SK-N-SH treated with all-trans-retinoic acid at 6 μM for 48 hours (cell line): ENCODE results near the gene FTO.

Experiments
- ATAC-seq: fragments of 200-7000 bp; cut with Tn5 transposase; 3 replicates; pipeline ENCODE4 v1.9.1; 2020; ENCODE audit warnings: mild to moderate bottlenecking, moderate library complexity
- ARNTL ChIP-seq: fragments of 450-650 bp; formaldehyde crosslinking; IDR thresholded peaks from 2 replicates; pipeline ENCODE4 v1.5.0; 2020; ENCODE audit warnings: low read depth, mild to moderate bottlenecking, moderate library complexity, borderline replicate concordance
- CREB5 ChIP-seq: fragments of 250-450 bp; sonication (Bioruptor Pico); IDR thresholded peaks from 2 replicates; pipeline ENCODE4 v1.5.1; 2020; ENCODE audit warnings: low read depth, mild to moderate bottlenecking, moderate library complexity
- CSDC2 ChIP-seq: fragments of 250-450 bp; sonication (Bioruptor Pico); IDR thresholded peaks from 2 replicates; pipeline ENCODE4 v1.5.0; 2020; ENCODE audit warnings: mild to moderate bottlenecking, moderate library complexity
- CSRNP3 ChIP-seq: fragments of 250-450 bp; sonication (Bioruptor Pico); IDR thresholded peaks from 2 replicates; pipeline ENCODE4 v1.5.1; 2021; ENCODE audit warnings: mild to moderate bottlenecking, moderate library complexity
- ESRRG ChIP-seq: fragments of 250-450 bp; sonication (Bioruptor Pico); IDR thresholded peaks from 2 replicates; pipeline ENCODE4 v1.6.1; 2021; ENCODE audit warnings: mild to moderate bottlenecking
- GLIS3 ChIP-seq: fragments of 250-450 bp; sonication (Bioruptor Pico); IDR thresholded peaks from 2 replicates; pipeline ENCODE4 v1.5.0; 2020; ENCODE audit warnings: mild to moderate bottlenecking, moderate library complexity
- ISL1 ChIP-seq: fragments of 250-450 bp; sonication (Bioruptor Pico); IDR thresholded peaks from 2 replicates; pipeline ENCODE4 v2.1.2; 2022; ENCODE audit warnings: mild to moderate bottlenecking, moderate library complexity
- OSR1 ChIP-seq: fragments of 250-450 bp; sonication (Bioruptor Pico); IDR thresholded peaks from 2 replicates; pipeline ENCODE4 v1.8.0; 2022; ENCODE audit warnings: moderate library complexity, mild to moderate bottlenecking, inconsistent platforms
- PPARA ChIP-seq: fragments of 250-450 bp; sonication (Bioruptor Pico); IDR thresholded peaks from 2 replicates; pipeline ENCODE4 v1.5.0; 2020; ENCODE audit warnings: mild to moderate bottlenecking, borderline replicate concordance
- RARB ChIP-seq: fragments of 250-450 bp; sonication (Bioruptor Pico); IDR thresholded peaks from 2 replicates; pipeline ENCODE4 v1.8.0; 2021; ENCODE audit warnings: mild to moderate bottlenecking, moderate library complexity
- TCF4 ChIP-seq: fragments of 250-450 bp; sonication (Bioruptor Pico); IDR thresholded peaks from 2 replicates; pipeline ENCODE4 v1.8.0; 2021; ENCODE audit warnings: mild to moderate bottlenecking, moderate library complexity, borderline replicate concordance
- TOX ChIP-seq: fragments of 250-450 bp; sonication (Bioruptor Pico); IDR thresholded peaks from 2 replicates; pipeline ENCODE4 v1.8.0; 2021; ENCODE audit warnings: mild to moderate bottlenecking, moderate library complexity, borderline replicate concordance
- ZC3H10 ChIP-seq: fragments of 250-450 bp; sonication (Bioruptor Pico); IDR thresholded peaks from 2 replicates; pipeline ENCODE4 v1.5.1; 2021; ENCODE audit warnings: mild to moderate bottlenecking, moderate library complexity
- ZFP3 ChIP-seq: fragments of 250-450 bp; sonication (Bioruptor Pico); IDR thresholded peaks from 2 replicates; pipeline ENCODE4 v1.5.0; 2020; ENCODE audit warnings: mild to moderate bottlenecking, moderate library complexity
- ZFP30 ChIP-seq: fragments of 450-650 bp; formaldehyde crosslinking; IDR thresholded peaks from 2 replicates; pipeline ENCODE4 v1.5.0; 2022; ENCODE audit warnings: mild to moderate bottlenecking, moderate library complexity
- ZNF565 ChIP-seq: fragments of 450-650 bp; formaldehyde crosslinking; conservative IDR thresholded peaks from 2 replicates; pipeline ENCODE4 v1.5.0; 2020; ENCODE audit warnings: low read depth, mild to moderate bottlenecking, moderate library complexity
- ZNF8 ChIP-seq: fragments of 450-650 bp; formaldehyde crosslinking; IDR thresholded peaks from 2 replicates; pipeline ENCODE4 v1.5.0; 2020; ENCODE audit warnings: mild to moderate bottlenecking, moderate library complexity
- TF ChIP-seq, protein P1 (sequence below): fragments of 250-450 bp; sonication (Bioruptor Pico); IDR thresholded peaks from 2 replicates; pipeline ENCODE4 v1.8.0; 2021; ENCODE audit warnings: low read depth, mild to moderate bottlenecking, moderate library complexity, borderline replicate concordance
- TF ChIP-seq, protein P2 (sequence below): fragments of 250-450 bp; sonication (Bioruptor Pico); IDR thresholded peaks from 2 replicates; pipeline ENCODE4 v1.5.0; 2020; ENCODE audit warnings: mild to moderate bottlenecking, moderate library complexity
- TF ChIP-seq, protein P3 (sequence below): fragments of 250-450 bp; sonication (Bioruptor Pico); IDR thresholded peaks from 2 replicates; pipeline ENCODE4 v1.8.0; 2020; ENCODE audit warnings: mild to moderate bottlenecking, moderate library complexity, borderline replicate concordance

FTO gene

DNA sequence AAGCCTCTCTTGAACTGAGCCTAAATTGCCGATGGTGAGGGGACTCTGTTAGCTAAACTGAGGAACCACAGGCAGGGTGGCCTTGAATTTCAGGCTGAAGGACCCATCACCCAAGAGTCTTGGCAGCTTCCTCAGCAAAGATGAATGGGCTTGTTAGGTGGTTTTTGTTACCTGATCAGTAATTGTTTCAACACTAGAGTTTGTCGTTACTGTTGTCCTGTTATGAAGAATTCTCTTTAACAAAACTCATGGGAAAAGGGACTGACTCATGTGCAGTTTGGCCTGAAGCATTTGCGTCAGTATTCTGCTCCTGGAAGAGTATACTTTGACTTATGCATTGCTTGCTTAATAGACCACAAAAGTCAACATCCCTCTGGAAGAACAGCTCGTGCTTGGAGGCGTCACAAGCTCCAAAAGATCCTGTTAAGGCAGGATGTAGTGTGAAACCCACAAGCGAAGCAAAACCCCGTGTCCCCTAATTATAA lies 376.6 kb downstream of the FTO start:
- no peak for ATAC-seq

DNA sequence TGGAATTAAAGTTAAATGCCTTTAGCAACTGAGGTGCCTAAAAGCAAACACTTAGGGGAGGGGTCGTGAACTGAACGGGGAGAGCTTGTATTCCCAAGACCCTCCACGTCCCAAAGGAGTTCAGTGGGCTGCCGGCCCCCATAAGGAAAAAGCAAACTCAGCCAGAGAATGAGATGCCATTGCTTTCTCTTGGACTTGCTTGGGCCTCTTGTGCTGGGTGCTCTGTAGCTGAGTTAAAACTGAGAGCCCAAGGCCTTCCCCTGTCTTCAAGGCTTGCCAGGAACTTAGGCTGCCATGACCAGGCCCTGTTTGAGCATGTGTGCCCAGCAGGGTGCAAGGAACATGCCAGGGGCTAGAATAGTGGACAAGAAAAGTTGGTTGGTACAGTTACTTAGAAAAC lies 382.8 kb downstream of the FTO start:
- TF ChIP-seq ZFP3 (CRISPR knock-in tag) (no peak), OSR1 (CRISPR knock-in tag) (no peak), ZFP30 (CRISPR knock-in tag) (no peak), RARB (CRISPR knock-in tag) (no peak), ZNF565 (no peak), CSRNP3 (no peak), ZC3H10 (no peak), ESRRG (CRISPR knock-in tag) (no peak)
- TF ChIP-seq, protein P1, sequence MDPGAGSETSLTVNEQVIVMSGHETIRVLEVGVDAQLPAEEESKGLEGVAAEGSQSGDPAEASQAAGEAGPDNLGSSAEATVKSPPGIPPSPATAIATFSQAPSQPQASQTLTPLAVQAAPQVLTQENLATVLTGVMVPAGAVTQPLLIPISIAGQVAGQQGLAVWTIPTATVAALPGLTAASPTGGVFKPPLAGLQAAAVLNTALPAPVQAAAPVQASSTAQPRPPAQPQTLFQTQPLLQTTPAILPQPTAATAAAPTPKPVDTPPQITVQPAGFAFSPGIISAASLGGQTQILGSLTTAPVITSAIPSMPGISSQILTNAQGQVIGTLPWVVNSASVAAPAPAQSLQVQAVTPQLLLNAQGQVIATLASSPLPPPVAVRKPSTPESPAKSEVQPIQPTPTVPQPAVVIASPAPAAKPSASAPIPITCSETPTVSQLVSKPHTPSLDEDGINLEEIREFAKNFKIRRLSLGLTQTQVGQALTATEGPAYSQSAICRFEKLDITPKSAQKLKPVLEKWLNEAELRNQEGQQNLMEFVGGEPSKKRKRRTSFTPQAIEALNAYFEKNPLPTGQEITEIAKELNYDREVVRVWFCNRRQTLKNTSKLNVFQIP (CRISPR knock-in tag), result no peak
- no peak for ATAC-seq

More for the DNA sequence above, 376.6 kb downstream of the FTO start:
- TF ChIP-seq OSR1 (CRISPR knock-in tag), result no peak
- no peak for TF ChIP-seq ARNTL
- no peak for TF ChIP-seq ZC3H10
- TF ChIP-seq ZNF8 (CRISPR knock-in tag), result no peak

- no peak for ATAC-seq
- TF ChIP-seq ARNTL, result no peak
Observed at GRCh38 chr16:54090602-54091001, 386.6 kb downstream of the FTO start.

DNA sequence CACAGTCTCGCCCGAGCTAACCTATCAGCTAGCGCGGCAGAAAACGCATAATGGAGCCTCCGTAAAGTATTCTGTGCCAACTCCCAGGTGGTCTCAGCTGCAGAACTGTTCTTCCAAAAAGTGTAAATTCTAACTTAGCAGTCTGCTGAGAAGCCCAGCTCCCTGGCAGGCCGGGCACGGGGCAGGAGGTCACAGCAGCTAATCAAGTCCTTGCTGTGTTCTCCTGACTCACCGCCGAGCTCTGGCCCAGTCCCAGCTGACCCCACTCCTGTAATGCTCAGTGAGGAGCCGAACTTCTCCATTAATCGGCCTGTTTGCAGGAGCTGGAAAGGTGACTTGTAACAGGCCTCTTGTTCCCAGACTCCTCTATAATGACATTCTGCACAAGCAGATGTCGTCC lies 389.3 kb downstream of the FTO start:
- ATAC-seq, result no peak
- no peak for TF ChIP-seq ZNF8 (CRISPR knock-in tag)
- TF ChIP-seq, all 23 proteins: peak for 0

DNA sequence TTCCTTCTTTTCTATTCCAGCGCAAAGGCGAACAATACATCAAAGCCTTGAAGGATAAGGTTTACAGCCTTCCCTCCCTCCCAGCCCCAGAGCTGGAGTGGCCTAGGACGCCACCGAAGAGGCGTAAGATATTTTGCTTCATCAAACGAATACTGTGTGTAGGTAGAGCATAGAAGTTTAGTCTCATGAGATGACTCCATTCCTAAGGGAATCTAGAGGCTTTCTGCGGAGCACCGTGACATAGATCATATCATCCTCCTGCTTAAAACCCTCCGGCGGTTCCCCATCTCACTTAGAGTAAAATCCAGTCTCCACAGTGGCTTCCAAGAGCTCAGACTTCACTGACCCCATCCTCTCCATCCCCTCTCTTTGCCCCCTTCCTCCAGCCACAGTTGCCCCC lies 390.7 kb downstream of the FTO start:
- no peak for ATAC-seq
- TF ChIP-seq, protein P2, sequence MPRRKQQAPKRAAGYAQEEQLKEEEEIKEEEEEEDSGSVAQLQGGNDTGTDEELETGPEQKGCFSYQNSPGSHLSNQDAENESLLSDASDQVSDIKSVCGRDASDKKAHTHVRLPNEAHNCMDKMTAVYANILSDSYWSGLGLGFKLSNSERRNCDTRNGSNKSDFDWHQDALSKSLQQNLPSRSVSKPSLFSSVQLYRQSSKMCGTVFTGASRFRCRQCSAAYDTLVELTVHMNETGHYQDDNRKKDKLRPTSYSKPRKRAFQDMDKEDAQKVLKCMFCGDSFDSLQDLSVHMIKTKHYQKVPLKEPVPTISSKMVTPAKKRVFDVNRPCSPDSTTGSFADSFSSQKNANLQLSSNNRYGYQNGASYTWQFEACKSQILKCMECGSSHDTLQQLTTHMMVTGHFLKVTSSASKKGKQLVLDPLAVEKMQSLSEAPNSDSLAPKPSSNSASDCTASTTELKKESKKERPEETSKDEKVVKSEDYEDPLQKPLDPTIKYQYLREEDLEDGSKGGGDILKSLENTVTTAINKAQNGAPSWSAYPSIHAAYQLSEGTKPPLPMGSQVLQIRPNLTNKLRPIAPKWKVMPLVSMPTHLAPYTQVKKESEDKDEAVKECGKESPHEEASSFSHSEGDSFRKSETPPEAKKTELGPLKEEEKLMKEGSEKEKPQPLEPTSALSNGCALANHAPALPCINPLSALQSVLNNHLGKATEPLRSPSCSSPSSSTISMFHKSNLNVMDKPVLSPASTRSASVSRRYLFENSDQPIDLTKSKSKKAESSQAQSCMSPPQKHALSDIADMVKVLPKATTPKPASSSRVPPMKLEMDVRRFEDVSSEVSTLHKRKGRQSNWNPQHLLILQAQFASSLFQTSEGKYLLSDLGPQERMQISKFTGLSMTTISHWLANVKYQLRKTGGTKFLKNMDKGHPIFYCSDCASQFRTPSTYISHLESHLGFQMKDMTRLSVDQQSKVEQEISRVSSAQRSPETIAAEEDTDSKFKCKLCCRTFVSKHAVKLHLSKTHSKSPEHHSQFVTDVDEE, result no peak
- TF ChIP-seq PPARA (CRISPR knock-in tag), result no peak
- TF ChIP-seq ARNTL, result no peak
- no peak for TF ChIP-seq TCF4 (CRISPR knock-in tag)
- TF ChIP-seq ZC3H10, result no peak
- no peak for TF ChIP-seq ISL1 (CRISPR knock-in tag)
- TF ChIP-seq ZNF565, result no peak
- TF ChIP-seq, protein P1 (CRISPR knock-in tag), result no peak
- no peak for TF ChIP-seq ZNF8 (CRISPR knock-in tag)
- TF ChIP-seq CREB5 (CRISPR knock-in tag), result no peak
- no peak for TF ChIP-seq CSDC2
- TF ChIP-seq ZFP30 (CRISPR knock-in tag), result no peak
- TF ChIP-seq GLIS3 (CRISPR knock-in tag), result no peak
- TF ChIP-seq, protein P3, sequence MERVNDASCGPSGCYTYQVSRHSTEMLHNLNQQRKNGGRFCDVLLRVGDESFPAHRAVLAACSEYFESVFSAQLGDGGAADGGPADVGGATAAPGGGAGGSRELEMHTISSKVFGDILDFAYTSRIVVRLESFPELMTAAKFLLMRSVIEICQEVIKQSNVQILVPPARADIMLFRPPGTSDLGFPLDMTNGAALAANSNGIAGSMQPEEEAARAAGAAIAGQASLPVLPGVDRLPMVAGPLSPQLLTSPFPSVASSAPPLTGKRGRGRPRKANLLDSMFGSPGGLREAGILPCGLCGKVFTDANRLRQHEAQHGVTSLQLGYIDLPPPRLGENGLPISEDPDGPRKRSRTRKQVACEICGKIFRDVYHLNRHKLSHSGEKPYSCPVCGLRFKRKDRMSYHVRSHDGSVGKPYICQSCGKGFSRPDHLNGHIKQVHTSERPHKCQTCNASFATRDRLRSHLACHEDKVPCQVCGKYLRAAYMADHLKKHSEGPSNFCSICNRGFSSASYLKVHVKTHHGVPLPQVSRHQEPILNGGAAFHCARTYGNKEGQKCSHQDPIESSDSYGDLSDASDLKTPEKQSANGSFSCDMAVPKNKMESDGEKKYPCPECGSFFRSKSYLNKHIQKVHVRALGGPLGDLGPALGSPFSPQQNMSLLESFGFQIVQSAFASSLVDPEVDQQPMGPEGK (CRISPR knock-in tag), result no peak
- TF ChIP-seq TOX, result no peak
- no peak for TF ChIP-seq CSRNP3
- TF ChIP-seq OSR1 (CRISPR knock-in tag), result no peak
